WTC11 (cell line): ENCODE measurements around the gene TMEM269. TPM values are rescaled to one million over a fixed set of nuclear protein-coding genes. Genes with fewer than 3 reads are reported as not detected.
A peak's percentile ranks its signal among the peaks of the same experiment; 100 is the strongest.

Experiments
- ATAC-seq: fragments of 200-7000 bp; cut with Tn5 transposase; 2 replicates; pipeline ENCODE4 v1.10.0; 2021; ENCODE audit warnings: mild to moderate bottlenecking, moderate library complexity
- CTCF ChIA-PET: fragments of 300-600 bp; sonication (Branson Sonifier 250); formaldehyde crosslinking; loops from one replicate; lab custom pipeline; 2021; ENCODE audit warnings: antibody characterized with exemption; lab: Charles Lee
- POLR2A ChIA-PET: fragments of 350-600 bp; sonication (Branson Sonifier 250); formaldehyde crosslinking; loops from one replicate; lab custom pipeline; 2021; ENCODE audit warnings: antibody characterized with exemption; lab: Charles Lee
- DNase-seq: peaks from one replicate; pipeline ENCODE4 v3.0.0; 2021; ENCODE audit warnings: low spot score
- H3K27ac Mint-ChIP-seq: 2 replicates; pipeline ENCODE4 v1.8.0; 2021; ENCODE audit warnings: mixed read lengths
- H3K27me3 Mint-ChIP-seq: 2 replicates; pipeline ENCODE4 v1.8.0; 2021; ENCODE audit warnings: low read depth, mild to moderate bottlenecking, moderate library complexity, mixed read lengths
- H3K36me3 Mint-ChIP-seq: 2 replicates; pipeline ENCODE4 v1.8.0; 2021; ENCODE audit warnings: mixed read lengths
- H3K4me1 Mint-ChIP-seq: 2 replicates; pipeline ENCODE4 v1.8.0; 2022; ENCODE audit warnings: mixed read lengths
- H3K4me3 Mint-ChIP-seq: 2 replicates; pipeline ENCODE4 v1.8.0; 2021; ENCODE audit warnings: mild to moderate bottlenecking, moderate library complexity, mixed read lengths
- H3K9me3 Mint-ChIP-seq: 2 replicates; pipeline ENCODE4 v1.8.0; 2021; ENCODE audit warnings: mixed read lengths
- ATF2 ChIP-seq: sonication (generic); formaldehyde crosslinking; IDR thresholded peaks from 2 replicates; pipeline ENCODE4 v1.8.1; 2022; ENCODE audit warnings: low read depth, missing genetic modification reagents, borderline replicate concordance
- ATF3 ChIP-seq: sonication (generic); formaldehyde crosslinking; conservative IDR thresholded peaks from 2 replicates; pipeline ENCODE4 v1.8.1; 2022; ENCODE audit warnings: mild to moderate bottlenecking, missing genetic modification reagents
- ATF6 ChIP-seq: sonication (generic); formaldehyde crosslinking; IDR thresholded peaks from 2 replicates; pipeline ENCODE4 v1.8.1; 2023; ENCODE audit warnings: mild to moderate bottlenecking, missing genetic modification reagents
- CREB1 ChIP-seq: sonication (generic); formaldehyde crosslinking; IDR thresholded peaks from 2 replicates; pipeline ENCODE4 v1.8.0; 2023; ENCODE audit warnings: mild to moderate bottlenecking, missing genetic modification reagents
- CREM ChIP-seq: sonication (generic); formaldehyde crosslinking; IDR thresholded peaks from 2 replicates; pipeline ENCODE4 v1.8.1; 2022; ENCODE audit warnings: mild to moderate bottlenecking, missing genetic modification reagents, moderate library complexity
- ESRRA ChIP-seq: sonication (generic); formaldehyde crosslinking; IDR thresholded peaks from 2 replicates; pipeline ENCODE4 v1.8.1; 2022; ENCODE audit warnings: mild to moderate bottlenecking, missing genetic modification reagents, borderline replicate concordance
- IRF2 ChIP-seq: sonication (generic); formaldehyde crosslinking; IDR thresholded peaks from 2 replicates; pipeline ENCODE4 v1.8.0; 2022; ENCODE audit warnings: low read depth, missing genetic modification reagents, borderline replicate concordance
- JUN ChIP-seq: sonication (generic); formaldehyde crosslinking; IDR thresholded peaks from 2 replicates; pipeline ENCODE4 v1.8.0; 2023; ENCODE audit warnings: mild to moderate bottlenecking, missing genetic modification reagents
- NFE2L1 ChIP-seq: sonication (generic); formaldehyde crosslinking; IDR thresholded peaks from 2 replicates; pipeline ENCODE4 v1.8.1; 2023; ENCODE audit warnings: missing genetic modification reagents
- NFYB ChIP-seq: sonication (generic); formaldehyde crosslinking; conservative IDR thresholded peaks from 2 replicates; pipeline ENCODE4 v1.8.0; 2022; ENCODE audit warnings: low read depth, missing genetic modification reagents
- NR1H2 ChIP-seq: sonication (generic); formaldehyde crosslinking; IDR thresholded peaks from 2 replicates; pipeline ENCODE4 v1.9.0; 2021; ENCODE audit warnings: mild to moderate bottlenecking, moderate library complexity, missing genetic modification reagents
- NR2C2 ChIP-seq: sonication (generic); formaldehyde crosslinking; IDR thresholded peaks from 2 replicates; pipeline ENCODE4 v1.8.0; 2022; ENCODE audit warnings: mild to moderate bottlenecking, missing genetic modification reagents
- NR3C1 ChIP-seq: sonication (generic); formaldehyde crosslinking; conservative IDR thresholded peaks from 2 replicates; pipeline ENCODE4 v1.8.1; 2023; ENCODE audit warnings: low read depth, mild to moderate bottlenecking, missing genetic modification reagents
- PREB ChIP-seq: sonication (generic); formaldehyde crosslinking; IDR thresholded peaks from 2 replicates; pipeline ENCODE4 v1.8.1; 2022; ENCODE audit warnings: mild to moderate bottlenecking, missing genetic modification reagents, moderate library complexity, borderline replicate concordance
- TEAD4 ChIP-seq: sonication (generic); formaldehyde crosslinking; IDR thresholded peaks from 2 replicates; pipeline ENCODE4 v1.8.0; 2022; ENCODE audit warnings: mild to moderate bottlenecking, missing genetic modification reagents
- USF2 ChIP-seq: sonication (generic); formaldehyde crosslinking; IDR thresholded peaks from 2 replicates; pipeline ENCODE4 v1.8.1; 2023; ENCODE audit warnings: mild to moderate bottlenecking, missing genetic modification reagents, moderate library complexity
- ZNF138 ChIP-seq: sonication (generic); formaldehyde crosslinking; conservative IDR thresholded peaks from 2 replicates; pipeline ENCODE4 v1.8.1; 2022; ENCODE audit warnings: mild to moderate bottlenecking, moderate library complexity, missing genetic modification reagents
- ZNF219 ChIP-seq: sonication (generic); formaldehyde crosslinking; IDR thresholded peaks from 2 replicates; pipeline ENCODE4 v1.8.0; 2023; ENCODE audit warnings: missing genetic modification reagents, mild to moderate bottlenecking, borderline replicate concordance
- ZNF263 ChIP-seq: sonication (generic); formaldehyde crosslinking; IDR thresholded peaks from 2 replicates; pipeline ENCODE4 v1.8.1; 2022; ENCODE audit warnings: low read depth, mild to moderate bottlenecking, moderate library complexity, missing genetic modification reagents
- ZNF532 ChIP-seq: fragments of 250-450 bp; sonication (Bioruptor Pico); IDR thresholded peaks from 2 replicates; pipeline ENCODE4 v1.9.0; 2021; ENCODE audit warnings: mild to moderate bottlenecking, borderline replicate concordance
- ZNF671 ChIP-seq: fragments of 250-450 bp; sonication (Bioruptor Pico); IDR thresholded peaks from 2 replicates; pipeline ENCODE4 v1.8.0; 2021; ENCODE audit warnings: mild to moderate bottlenecking
- total RNA-seq: library from RNA; stranded (reverse); gene quantifications from 3 replicates; pipeline ENCODE4 v1.2.3, GENCODE V29; 2021

The TMEM269 gene
- total RNA-seq, 1 experiment from 2014 or later: 0.57 TPM

GRCh38 chr1:42834803-42835202 lies 50.0 kb downstream of the TMEM269 start:
- Mint-ChIP-seq H3K9me3 (no peaks in the 10 kb centered on the region), H3K36me3 (no peaks in the 10 kb centered on the region), H3K27me3 (no peaks in the 10 kb centered on the region), H3K4me3 (no peak overlapping the region)
- no peak for ATAC-seq
- ChIA-PET POLR2A (interaction anchor here (0.8 kb wide), 1 partner anchor 15 kb away, joined by 4 read pairs; no protein-coding TSS in a partner anchor), CTCF (interaction anchor here (0.9 to 2.4 kb wide), 3 partner anchors 12 to 239 kb away, joined by 3 to 13 read pairs (median 3); partner anchors contain the start of genes P3H1 and ZNF691)
- no peak for DNase-seq
- TF ChIP-seq ZNF138: no peak
- no peak for TF ChIP-seq ESRRA (CRISPR knock-in tag)
- TF ChIP-seq NR3C1 (CRISPR knock-in tag): no peak
- TF ChIP-seq NFYB (CRISPR knock-in tag): no peak
- no peak for TF ChIP-seq TEAD4 (CRISPR knock-in tag)
- no peak for TF ChIP-seq ZNF671
- TF ChIP-seq ATF6 (CRISPR knock-in tag): no peak
- no peak for TF ChIP-seq CREM (CRISPR knock-in tag)
- TF ChIP-seq CREB1 (CRISPR knock-in tag): no peak
- no peak for TF ChIP-seq IRF2 (CRISPR knock-in tag)
- no peak for TF ChIP-seq ZNF532
- no peak for TF ChIP-seq ZNF263 (CRISPR knock-in tag)
- TF ChIP-seq USF2 (CRISPR knock-in tag): no peak
- no peak for TF ChIP-seq ZNF219 (CRISPR knock-in tag)
- TF ChIP-seq PREB: no peak
- TF ChIP-seq NR2C2 (CRISPR knock-in tag): no peak
- TF ChIP-seq, all 79 proteins: peak for 0
- Mint-ChIP-seq H3K4me1 (peaks cover 3% of the 10 kb centered on the region; the same call in 1 of the 2 replicates), H3K27ac (peak overlapping the region; percentile 13; the same call in 1 of the 2 replicates)

GRCh38 chr1:42835422-42835821 lies 50.6 kb downstream of the TMEM269 start:
- Mint-ChIP-seq H3K4me1 (peaks cover 3% of the 10 kb centered on the region; the same call in 1 of the 2 replicates), H3K9me3 (no peaks in the 10 kb centered on the region), H3K27ac (no peak overlapping the region), H3K27me3 (no peaks in the 10 kb centered on the region), H3K36me3 (no peaks in the 10 kb centered on the region), H3K4me3 (no peak overlapping the region)
- ChIA-PET POLR2A (interaction anchor here (0.8 kb wide), 1 partner anchor 16 kb away, joined by 4 read pairs; no protein-coding TSS in a partner anchor), CTCF (interaction anchor here (0.9 to 2.4 kb wide), 4 partner anchors 11 to 238 kb away, joined by 3 to 13 read pairs (median 4); partner anchors contain the start of genes P3H1 and ZNF691)
- DNase-seq: no peak
- ATAC-seq: no peak
- no peak for TF ChIP-seq ATF2 (CRISPR knock-in tag)
- TF ChIP-seq ATF3 (CRISPR knock-in tag): no peak
- no peak for TF ChIP-seq ZNF532
- TF ChIP-seq NR1H2 (CRISPR knock-in tag): no peak
- TF ChIP-seq NFE2L1 (CRISPR knock-in tag): no peak
- TF ChIP-seq JUN (CRISPR knock-in tag): no peak
- TF ChIP-seq NFYB (CRISPR knock-in tag): no peak
